Measurements from ENCODE around the gene DIS3.

DNA sequence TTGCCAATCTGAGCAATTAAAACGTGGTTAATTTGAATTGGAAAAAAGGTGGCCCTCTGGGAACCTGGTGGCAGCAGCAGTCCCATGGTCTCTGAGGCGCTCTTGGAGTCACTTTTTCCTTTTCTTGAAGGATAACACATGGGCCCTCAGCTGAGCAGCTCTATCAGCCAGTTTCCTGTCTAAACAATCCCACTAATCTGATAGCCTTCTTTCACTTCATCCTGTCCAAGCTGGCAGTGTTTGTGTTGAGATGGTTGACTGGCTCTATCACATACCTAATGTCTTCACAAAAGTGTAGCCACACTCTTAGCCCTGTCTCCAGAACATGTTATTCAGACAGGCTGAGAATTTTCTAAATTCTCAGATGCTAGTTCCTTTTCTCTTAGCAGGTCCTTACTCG is 64.9 kb downstream of the DIS3 start:
- TF ChIP-seq POLR2A (IDR thresholded peaks at IDR 0.05) (no peak), POLR2AphosphoS5 (IDR thresholded peaks at IDR 0.05) (no peak)
- TF ChIP-seq, protein P1, sequence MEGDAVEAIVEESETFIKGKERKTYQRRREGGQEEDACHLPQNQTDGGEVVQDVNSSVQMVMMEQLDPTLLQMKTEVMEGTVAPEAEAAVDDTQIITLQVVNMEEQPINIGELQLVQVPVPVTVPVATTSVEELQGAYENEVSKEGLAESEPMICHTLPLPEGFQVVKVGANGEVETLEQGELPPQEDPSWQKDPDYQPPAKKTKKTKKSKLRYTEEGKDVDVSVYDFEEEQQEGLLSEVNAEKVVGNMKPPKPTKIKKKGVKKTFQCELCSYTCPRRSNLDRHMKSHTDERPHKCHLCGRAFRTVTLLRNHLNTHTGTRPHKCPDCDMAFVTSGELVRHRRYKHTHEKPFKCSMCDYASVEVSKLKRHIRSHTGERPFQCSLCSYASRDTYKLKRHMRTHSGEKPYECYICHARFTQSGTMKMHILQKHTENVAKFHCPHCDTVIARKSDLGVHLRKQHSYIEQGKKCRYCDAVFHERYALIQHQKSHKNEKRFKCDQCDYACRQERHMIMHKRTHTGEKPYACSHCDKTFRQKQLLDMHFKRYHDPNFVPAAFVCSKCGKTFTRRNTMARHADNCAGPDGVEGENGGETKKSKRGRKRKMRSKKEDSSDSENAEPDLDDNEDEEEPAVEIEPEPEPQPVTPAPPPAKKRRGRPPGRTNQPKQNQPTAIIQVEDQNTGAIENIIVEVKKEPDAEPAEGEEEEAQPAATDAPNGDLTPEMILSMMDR (IDR thresholded peaks at IDR 0.05): no peak
